ENCODE data around the gene PDHX. TPM values are rescaled to one million over a fixed set of nuclear protein-coding genes. Genes with fewer than 3 reads are reported as not detected.

Gene PDHX
- total and polyA plus RNA-seq, 4 donors = 14.9 to 35.2 (median 24.0) TPM

- H3K27me3 ChIP-seq (ENCODE audit: control insufficient read depth in 4 of 4, insufficient read depth in 4 of 4, low read length in 3 of 4) = no peaks in the 10 kb centered on the region
- TF ChIP-seq ZBTB33 (IDR thresholded peaks at IDR 0.05) (no peak), REST (IDR thresholded peaks at IDR 0.05) (no peak), ATF3 (IDR thresholded peaks at IDR 0.05) (no peak), HNF4A (conservative IDR thresholded peaks at IDR 0.05) (no peak), FOXA2 (IDR thresholded peaks at IDR 0.05) (no peak), EGR1 (IDR thresholded peaks at IDR 0.05; ENCODE audit: low read depth in 2 of 2) (no peak)
- 69% methylated on average over 5 of the region's 5 CpGs for WGBS
- no peaks in the 10 kb centered on the region for H3K9me3 ChIP-seq (ENCODE audit: control insufficient read depth in 4 of 4, low read length in 3 of 4)
- no peak overlapping the region for H3K4me3 ChIP-seq (ENCODE audit: low read depth in 1 of 3, low read length in 3 of 3)
- DNase-seq (ENCODE audit: low spot score) = no peak
- H3K36me3 ChIP-seq (ENCODE audit: control insufficient read depth in 4 of 4, insufficient read depth in 3 of 4, low read depth in 1 of 4, low read length in 3 of 4) = no peaks in the 10 kb centered on the region
- no peak overlapping the region for H3K27ac ChIP-seq (ENCODE audit: low read depth in 1 of 2, low read length in 2 of 2)
- H3K9ac ChIP-seq (ENCODE audit: low read depth in 1 of 2, low read length in 2 of 2) = no peak overlapping the region
- H3K4me1 ChIP-seq (ENCODE audit: control insufficient read depth in 4 of 4, insufficient read depth in 4 of 4, low read length in 3 of 4) = peaks cover 0 to 1% (median 0%) of the 10 kb centered on the region in 4 donors
Observed at GRCh38 chr11:35010654-35011053, 94.2 kb downstream of the PDHX start.

- WGBS = 88% methylated on average over 4 of the region's 4 CpGs
- Histone ChIP-seq H3K9ac (ENCODE audit: low read depth in 1 of 2, low read length in 2 of 2) (no peak overlapping the region), H3K36me3 (ENCODE audit: control insufficient read depth in 4 of 4, insufficient read depth in 3 of 4, low read depth in 1 of 4, low read length in 3 of 4) (no peaks in the 10 kb centered on the region), H3K27ac (ENCODE audit: low read depth in 1 of 2, low read length in 2 of 2) (no peak overlapping the region), H3K27me3 (ENCODE audit: control insufficient read depth in 4 of 4, insufficient read depth in 4 of 4, low read length in 3 of 4) (no peaks in the 10 kb centered on the region), H3K4me3 (ENCODE audit: low read depth in 1 of 3, low read length in 3 of 3) (no peak overlapping the region), H3K4me1 (ENCODE audit: control insufficient read depth in 4 of 4, insufficient read depth in 4 of 4, low read length in 3 of 4) (no peaks in the 10 kb centered on the region), H3K9me3 (ENCODE audit: control insufficient read depth in 4 of 4, low read length in 3 of 4) (no peaks in the 10 kb centered on the region)
- DNase-seq (ENCODE audit: low spot score) = no peak
- TF ChIP-seq FOXA1 (IDR thresholded peaks at IDR 0.05) = no peak
- TF ChIP-seq RXRA (IDR thresholded peaks at IDR 0.05) = no peak
- TF ChIP-seq REST (IDR thresholded peaks at IDR 0.05) = no peak
- TF ChIP-seq RAD21 (IDR thresholded peaks at IDR 0.05) = no peak
- TF ChIP-seq FOXA2 (IDR thresholded peaks at IDR 0.05) = no peak
- no peak for TF ChIP-seq CTCF (IDR thresholded peaks at IDR 0.05; ENCODE audit: low read depth, low read length, missing input control)
- TF ChIP-seq ATF3 (IDR thresholded peaks at IDR 0.05) = no peak
- TF ChIP-seq HNF4A (conservative IDR thresholded peaks at IDR 0.05) = no peak
Observed at GRCh38 chr11:35011389-35011788, 95.0 kb downstream of the PDHX start.
